Measurements from ENCODE around the gene MBLAC1.

The MBLAC1 gene

DNA sequence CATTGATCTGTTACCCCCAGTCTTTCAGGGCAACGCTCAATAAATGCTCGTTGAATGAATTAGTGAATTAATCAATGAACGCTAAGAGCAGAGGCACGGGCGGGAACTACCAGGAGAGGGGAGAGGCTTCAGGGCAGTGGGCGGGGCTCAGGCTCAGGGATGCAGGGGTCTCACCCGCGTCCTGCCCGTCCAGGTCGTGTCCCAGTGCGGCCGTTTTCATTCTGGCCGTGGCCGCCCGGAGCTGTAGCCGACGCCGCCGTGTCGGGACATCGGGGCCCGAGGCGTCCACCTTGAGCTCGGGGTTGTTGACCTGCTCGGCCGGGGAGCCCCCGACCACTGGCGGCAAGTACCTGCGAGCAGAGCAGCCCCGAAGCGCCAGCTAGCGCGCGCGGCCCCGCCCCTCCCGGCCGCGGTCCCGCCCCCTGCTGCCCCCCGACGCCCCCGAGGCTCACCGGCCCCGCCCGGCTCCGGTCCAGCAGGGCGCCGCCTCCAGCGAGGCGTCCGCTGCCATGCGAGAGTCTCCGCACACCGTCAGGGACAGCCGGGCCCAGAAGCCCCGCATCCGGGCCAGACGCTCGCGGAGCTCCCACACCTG is 44.4 kb downstream of the MBLAC1 start:
- DNase-seq (ENCODE audit: low read depth in 2 of 2) = no peak

DNA sequence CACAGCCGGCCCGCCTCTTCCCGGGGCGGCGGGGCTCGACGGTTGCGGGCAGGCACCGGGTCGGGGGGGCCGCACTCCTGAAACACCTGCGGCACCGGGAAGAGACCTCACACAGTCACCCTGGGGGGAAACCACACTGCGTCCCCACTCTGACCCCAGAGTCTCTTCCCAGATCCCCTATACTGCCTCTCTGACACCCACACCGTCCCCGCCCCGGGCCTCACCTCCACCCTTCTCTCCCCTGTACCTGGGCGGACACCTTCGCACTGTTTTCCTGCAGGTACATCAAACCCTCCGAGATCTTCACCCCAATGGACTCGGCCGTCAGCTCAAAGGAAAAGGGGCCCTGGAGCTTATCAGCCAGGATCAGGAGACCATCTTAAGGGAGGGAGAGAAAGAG is 45.1 kb downstream of the MBLAC1 start:
- no peak for DNase-seq (ENCODE audit: low read depth in 2 of 2)

DNA sequence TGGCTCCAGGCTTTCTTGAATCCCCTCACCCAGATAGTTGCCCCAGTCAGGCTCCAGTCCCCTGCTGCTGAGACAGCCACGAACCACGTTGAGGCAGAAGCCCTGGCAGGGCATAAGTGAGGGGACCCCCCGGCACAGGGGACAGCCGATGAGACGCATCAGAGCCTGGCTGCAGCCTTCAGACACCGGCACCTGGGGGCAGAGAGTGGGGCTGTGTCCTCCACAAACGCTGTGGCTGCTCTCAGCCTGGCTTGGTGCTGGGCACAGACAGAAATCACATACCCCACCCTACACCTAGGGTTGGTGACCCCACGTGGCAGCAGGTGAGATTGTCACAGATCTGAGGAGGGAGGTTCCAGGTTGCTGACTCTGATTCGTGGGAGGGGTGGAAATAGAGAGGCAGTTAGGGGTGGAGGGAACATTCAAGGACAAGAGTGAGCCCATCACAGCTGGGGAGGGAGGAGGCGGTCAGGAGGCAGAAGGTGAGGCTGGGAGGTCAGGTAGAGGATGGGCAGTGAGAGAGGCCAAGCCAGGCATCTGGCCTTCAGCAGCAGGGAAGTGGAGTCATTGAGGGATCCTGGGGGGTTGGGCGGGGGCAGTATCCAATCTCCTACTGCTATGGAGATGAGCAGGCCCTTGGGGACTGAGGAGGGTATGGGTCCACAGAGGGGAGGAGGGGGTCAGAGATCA is 47.2 kb downstream of the MBLAC1 start:
- DNase-seq (ENCODE audit: low read depth in 2 of 2) = no peak

DNA sequence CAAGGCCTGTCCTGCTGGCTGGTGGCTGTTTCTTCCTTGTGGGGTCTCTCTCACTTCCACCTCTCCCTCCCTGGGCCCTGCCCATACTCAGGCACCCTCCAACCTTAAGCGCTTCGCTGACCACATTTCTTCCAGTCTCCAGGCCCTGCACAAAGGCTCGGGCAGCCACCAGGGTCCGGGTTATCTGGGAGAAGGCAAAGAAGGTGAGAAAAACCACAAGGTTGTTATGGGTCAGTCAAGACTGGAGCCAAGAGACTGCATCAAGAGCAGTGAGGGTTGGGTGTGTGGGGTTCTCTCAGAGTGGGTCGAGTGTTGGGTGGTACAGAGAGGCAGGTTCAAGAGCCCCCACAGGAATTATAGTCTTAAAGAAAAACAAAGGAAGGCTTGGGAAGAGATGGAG is 47.8 kb downstream of the MBLAC1 start:
- no peak for DNase-seq (ENCODE audit: low read depth in 2 of 2)

DNA sequence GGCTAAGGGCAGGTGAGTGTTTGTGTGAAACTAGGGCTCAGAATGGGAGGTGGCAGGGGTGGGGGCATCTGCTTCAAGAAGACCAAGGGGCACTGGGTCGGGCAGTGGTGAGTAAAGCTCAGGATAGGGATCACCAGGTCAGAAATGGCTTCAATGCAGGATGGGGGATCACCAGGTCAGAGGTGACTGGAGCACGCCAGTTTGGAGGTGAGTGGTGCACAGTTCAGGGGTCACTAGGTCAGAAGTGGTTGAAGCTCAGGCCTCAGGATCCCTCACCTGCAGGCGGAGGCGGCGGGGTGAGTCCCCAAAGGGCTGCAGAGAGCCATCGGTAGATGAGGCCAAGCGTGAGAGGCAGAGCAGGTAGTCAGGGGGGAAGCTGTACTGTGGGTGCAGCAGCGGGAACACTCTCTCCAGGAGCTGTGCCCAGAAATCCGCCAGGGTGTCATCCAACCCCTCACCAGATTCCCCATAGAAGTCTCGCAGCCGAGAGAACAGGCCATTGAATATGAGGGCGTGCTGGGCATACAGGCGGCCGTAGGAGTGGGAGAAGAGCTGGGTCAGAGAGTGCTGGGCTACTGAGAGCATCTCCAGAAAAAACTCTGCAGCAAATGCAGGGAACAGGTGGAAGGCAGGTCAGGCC is 48.6 kb downstream of the MBLAC1 start:
- no peak for DNase-seq (ENCODE audit: low read depth in 2 of 2)

DNA sequence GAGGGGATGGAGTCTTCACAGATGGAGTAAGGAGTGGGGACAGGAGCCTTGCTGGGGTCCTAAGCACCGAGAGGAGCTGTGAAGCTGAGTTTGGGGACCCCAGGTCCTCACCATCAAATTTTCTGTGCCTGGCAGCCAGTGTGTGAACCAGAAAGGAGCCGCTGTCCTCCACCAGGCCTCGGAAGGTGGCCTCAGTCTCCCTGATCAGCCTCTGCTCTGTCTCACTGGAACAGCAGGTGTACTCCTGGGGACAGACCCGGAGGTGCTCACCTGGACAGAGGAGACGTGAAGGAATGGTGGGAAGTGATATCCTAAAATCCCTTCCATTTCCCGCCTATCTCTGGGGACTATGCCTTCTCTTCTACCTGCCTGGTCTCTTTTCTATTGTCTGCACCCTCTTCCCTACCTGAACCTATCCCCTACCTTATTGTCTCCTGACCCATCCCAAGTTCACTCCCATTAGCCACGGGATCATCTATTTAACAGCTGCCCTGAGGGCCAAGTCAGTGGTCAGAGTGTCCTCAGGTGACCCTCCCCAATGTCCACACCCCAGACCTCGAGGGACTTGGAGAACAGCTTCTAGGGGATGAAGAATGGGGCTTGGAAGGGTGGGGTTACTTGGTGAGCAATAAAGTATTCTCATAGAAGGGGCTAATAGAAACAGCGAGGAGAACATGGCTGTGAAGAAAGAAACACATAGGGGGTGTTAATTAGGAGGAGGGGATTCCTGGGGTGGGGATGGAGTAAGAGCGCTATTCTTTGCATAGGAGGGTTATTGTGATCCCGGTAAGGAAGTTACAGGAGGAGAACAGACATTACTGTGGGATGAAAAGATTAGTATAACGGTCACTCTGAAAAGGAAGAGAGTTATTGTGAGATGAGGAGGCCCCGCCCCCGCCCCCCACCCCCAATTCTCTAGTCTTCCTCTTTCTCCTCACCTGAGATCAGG is 49.6 kb downstream of the MBLAC1 start:
- DNase-seq (ENCODE audit: low read depth in 2 of 2) = no peak

DNA sequence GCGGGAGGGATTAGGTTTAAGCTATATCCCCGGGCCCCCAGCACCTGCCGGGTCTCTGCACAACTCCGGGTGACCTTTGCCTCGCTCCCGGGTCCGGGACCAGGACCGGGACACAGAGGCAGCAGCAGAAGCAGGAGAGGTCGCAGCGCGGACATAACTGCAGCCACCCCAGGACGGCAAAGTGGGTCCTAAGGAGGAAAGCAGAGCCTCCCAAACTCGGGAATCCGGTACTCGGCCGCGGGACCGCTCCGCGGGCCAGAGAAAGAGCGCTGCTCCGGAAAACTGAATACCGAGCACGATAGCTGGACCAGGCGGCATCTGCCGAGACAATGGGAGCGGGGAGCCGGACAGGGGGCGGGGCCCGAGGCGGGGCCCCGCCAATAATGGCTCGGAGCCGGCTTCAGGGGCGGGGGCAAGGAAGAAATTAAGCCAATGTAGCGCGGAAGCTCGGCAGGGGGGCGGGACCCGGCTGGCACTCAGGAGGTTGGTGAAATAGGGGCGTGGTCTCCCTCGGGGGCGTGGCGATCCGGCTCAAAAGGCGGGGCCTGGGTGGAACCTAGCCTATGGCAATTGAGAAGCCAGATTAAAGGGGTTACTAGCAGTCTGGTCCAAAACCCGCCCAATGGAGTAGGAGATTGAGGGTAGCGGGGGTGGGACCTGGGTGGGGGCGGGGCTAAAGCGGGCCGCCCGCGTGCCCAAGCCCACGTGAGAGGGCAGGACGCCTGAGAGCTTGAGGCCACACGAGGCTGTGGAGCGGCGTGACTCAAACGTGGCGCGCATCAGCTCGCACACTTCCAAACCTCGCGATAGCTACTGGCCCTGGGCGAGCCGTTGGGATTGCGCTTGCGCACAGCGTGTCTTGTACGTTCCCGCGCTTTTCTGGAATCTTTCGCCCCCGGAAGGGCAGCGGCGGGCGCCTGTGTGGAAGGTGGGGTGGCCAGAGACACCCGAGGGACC is 50.6 kb downstream of the MBLAC1 start, which contains the start of the genes GPC2 and STAG3:
Gene GPC2, minus strand, starts transcription at position 337 of the 957 bp plus-strand sequence. Its CDS starts 182 bp downstream, at position 155.
Gene STAG3, plus strand, starts transcription at position 874 of the 957 bp plus-strand sequence. CDS start 2,639 bp downstream, outside the sequence.
- DNase-seq (ENCODE audit: low read depth in 2 of 2) = peak; percentile 90 to 91
